HG03571 (cell line): Measurements from ENCODE around the gene C16orf78.
"Not testable (repeated sequence)": the region's sequence is repeated elsewhere in the genome, so short reads cannot be mapped to it uniquely, and the experiment has no call there.

ENCODE experiments used
- ATAC-seq: cut with Tn5 transposase; IDR thresholded peaks from one replicate; pipeline ENCODE4 v1.9.1; 2021; ENCODE audit not compliant: unreplicated experiment

C16orf78 gene

DNA sequence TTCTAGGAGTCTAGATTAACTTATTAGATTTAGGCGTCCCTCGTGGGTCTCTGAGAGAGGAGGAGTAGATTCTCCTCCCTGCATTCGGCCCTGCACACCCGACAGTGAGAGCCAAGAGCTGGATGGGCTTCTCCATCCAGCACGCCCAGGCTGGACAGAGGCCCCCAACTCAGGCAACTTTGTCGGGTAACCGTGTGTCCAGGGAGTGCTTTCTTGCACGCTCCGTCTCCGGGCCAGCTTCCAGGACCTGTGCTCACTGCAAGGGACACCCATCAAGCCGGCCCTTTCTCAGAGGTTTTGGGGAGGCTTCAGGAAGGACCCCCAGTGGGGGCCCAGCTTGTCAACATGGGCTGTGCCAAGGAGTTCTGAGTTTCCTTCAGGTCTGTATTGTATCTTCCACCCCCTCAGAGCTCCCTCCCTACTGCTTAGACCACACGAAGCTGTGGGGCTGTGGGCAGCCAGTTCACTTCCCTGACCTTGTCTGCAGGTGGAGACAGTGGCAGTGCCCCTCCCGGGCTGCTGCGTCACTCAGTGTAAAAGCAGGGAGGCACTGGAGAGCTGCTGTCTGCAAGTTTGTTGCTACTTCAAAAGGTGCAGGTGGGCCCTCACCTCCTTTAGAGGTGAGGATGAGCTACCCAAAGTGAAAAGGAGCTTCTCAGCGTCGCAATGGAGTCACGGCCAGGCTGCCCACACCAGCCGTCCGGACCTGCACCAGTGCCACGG, 24.0 kb upstream of the C16orf78 start:
- no peak for ATAC-seq

DNA sequence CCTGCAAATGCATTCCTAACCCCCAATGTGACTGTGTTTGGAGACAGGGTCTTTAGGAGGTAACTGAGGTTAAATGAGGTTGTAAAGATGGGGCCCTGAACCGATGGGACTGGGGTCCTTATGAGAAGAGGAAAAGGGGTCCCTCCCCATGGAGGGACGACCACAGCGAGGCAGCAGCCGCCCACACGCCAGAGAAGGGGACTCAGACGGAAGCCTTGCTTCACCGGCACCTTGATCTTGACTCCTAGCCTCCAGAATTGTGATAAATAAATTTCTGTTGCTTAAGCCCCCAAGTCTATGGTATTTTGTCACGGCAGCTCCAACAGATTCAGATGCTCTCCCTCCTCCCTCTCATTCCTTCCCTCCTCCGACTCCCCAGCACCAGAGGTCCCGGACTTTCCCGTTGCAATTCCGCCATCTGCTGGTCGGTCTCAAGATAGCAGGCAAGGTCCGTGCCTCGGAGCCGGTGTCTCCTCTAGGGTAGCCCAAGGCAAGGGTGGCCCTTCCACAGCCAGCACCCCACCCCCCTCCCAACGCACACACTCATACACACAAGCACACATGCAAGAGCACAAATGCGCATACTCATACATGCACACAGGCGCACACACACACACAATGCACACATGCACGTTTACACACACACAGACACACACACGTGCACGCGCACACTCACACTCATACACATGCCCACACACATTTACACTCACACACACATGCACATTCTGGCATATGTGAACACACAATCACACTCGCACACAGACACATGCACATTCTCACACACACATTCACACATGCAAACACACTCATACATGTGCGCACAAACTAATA, 23.1 kb upstream of the C16orf78 start:
- ATAC-seq = no peak

DNA sequence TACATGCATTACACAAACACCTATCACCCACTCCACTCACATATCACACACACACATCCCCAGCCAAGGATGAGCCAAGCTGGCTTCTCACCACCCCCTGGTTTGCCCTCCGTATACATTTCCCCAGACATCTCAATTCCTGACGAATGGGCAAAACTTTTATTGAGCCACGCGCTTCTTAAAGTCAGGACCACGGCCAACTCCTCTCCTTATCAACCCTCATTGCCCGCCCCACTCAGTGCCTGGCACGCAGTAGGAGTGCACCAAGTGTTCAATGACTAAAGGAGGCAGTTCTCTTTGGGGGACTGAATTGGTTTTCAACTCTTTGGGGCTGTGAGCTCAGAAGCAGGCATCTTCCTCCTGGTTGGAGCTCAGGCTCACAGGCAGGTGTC, 22.5 kb upstream of the C16orf78 start:
- ATAC-seq = no peak

DNA sequence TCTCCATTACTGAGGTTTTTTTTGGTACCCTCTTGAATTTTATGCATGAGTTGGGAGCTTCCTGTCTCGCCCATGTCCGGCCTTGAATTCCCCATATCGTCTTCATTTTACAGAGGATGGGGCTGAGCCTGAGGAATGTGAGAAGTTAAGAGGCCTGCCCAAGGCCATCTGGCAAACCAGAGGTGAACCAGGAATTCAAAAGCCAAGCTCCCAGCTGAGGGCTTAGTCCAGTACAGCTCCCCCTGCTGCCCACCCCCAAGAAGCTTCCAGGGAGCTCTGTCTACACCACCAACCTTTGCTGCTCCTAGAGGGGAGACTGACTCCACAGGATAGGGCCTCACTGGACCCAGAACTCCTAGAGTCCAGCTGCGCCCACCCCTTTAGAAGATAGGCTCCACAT, 20.7 kb upstream of the C16orf78 start:
- ATAC-seq = no peak

DNA sequence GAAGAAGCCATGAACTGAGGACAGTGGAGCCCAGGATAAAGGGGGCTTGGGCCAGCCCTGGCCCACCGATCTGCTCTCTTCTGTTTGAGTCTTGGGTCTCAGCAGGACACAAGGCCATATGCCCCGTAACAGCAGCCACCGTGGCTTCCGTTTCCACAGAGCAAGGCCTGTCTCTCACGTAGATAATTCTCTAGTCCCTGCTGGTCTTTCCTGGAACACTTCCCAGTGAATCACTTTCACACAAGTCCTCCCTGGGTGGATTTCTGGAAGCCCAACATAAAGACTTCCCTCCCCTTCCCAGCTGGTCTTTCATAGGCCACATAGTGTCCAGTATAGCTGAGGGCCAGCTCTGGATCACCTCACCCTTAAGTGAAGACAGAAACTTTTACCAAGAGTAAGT, 19.9 kb upstream of the C16orf78 start:
- ATAC-seq = no peak

DNA sequence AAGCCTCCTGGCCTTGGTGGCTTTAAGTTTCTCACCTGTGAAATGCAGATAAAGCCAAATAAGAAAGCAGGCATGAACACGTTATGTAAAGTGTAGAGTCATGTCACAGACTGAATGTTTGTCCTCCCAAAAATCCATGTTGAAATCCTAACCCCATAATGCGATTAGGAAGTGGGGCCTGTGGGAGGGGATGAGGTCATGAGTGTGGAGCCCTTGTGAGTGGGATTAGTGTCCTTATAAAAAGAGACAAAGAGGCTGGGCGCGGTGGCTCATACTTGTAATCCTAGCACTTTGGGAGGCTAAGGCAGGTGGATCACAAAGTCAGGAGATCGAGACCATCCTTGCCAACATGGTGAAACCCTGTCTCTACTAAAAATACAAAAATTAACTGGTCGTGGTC, 19.5 kb upstream of the C16orf78 start:
- ATAC-seq = no peak

DNA sequence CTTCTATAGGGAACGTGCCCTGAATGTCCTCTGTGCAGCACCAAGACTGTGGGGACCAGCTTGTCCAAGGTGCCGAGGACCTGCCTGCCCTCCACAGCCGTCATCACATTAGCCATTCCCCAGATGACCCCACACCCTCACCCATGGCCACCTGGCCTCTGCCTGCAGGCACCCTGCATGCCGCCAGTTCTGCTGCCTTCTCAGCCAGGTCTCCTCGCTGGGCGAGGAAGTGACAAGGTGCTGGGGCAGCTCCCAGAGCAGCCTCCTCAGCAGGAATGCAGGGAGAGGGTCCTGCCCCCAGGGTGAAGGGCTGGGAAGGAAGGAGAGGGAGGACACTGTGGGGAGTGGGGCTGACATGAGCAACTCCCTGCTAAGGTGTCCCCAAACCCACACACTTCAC, 18.6 kb upstream of the C16orf78 start:
- ATAC-seq = no peak

DNA sequence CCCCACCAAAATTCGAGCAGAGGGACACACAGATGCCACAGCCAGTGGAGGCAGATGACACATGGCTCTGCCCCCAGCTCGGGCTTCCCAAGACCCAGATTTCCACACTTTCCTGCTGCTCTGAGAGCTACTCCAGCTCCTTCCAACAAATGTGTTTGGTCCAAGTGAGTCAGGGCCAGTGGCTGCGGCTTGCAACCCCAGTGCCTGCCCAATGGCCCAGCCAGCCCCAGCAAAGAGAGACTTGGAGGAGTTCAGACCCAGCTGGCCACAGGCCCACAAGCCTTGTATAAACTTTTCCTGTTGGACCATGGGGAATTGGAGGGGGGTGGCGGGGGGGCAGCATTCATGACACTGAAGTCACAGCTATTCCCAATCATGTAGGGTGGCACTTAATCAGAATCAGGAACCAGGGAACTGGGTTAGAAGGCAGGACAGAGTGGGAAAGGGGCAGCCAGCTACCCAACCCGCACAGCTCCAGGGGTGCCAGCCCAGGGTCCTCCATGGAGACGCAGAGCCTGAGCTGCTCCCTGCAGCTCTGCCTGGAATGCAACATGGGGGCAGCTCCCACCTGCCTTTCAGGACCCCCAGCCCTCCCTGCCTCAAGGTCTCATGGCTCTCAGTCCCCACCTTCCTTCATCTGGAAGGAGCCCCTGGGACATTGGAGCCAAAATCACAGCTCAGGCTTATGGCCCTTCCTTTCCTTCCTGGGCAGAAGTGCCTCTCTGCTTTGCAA, 17.5 kb upstream of the C16orf78 start:
- ATAC-seq = no peak

DNA sequence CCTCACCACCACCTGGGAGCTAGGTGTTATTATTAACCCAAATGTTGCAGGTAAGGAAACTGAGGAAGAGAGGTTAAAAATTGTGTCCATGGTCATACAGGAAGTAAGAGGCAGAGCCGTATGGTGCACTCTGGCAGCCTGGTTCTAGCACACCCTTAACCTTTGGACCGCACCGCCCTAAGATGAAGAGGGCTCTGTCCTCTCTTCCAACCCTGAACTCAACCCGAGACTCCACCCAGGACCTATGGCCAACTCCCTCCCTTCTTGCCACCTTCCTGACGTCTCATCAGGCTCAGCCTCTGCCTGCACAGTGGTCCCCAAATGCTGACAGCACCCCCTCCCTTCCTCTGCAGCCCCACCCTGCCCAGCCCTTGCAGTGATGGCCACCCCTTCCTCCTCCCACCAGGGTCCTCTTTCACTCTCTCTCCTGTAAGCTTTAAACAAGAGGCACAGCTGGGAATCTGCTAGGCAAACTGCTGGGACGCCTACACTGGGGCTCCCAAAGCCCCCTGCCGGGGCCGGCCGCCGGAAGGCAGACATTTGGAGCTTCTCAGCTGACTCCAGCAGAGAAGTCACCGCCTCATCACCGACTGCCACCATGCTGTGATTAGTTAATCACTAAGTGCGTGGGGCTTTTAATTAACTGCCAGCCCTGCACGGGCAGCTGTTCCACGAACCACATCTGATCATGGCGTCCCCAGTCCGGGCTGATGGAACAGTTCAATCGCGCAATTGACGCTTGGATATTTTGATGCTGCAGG, 16.7 kb upstream of the C16orf78 start:
- ATAC-seq = no peak

DNA sequence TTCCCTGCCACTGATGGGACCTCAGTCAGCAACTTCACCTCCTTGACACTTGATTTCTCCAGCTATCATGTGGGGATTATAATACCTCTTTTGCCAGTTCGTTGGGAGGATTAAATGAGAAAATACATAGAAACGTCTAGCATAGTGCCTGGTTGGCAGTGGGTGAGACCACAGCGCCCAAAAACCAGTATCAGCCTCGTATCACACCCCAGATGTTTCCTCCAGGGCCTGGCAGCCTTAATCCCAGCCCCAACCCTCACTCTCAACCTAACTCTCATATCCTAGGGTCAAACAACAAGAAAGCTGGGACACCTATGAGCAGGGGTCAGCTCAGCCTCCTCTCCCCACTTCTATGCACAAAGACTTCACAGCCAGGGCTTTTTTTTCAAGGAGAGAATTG, 14.0 kb upstream of the C16orf78 start:
- ATAC-seq = no peak

DNA sequence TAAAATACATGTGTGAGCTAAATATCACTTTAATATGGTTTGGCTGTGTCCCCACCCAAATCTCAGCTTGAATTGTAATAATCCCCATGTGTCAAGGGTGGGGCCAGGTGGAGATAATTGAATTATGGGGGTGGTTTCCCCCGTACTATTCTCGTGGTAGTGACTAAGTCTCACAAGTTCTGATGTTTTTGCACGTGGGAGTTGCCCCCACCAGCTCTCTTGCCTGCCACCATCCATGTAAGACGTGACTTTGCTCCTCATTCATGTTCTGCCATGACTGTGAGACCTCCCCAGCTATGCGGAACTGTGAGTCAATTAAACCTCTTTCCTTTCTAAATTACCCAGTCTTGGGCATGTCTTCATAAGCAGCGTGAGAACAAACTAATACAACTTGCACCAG, 11.9 kb upstream of the C16orf78 start:
- ATAC-seq = not testable (repeated sequence)

DNA sequence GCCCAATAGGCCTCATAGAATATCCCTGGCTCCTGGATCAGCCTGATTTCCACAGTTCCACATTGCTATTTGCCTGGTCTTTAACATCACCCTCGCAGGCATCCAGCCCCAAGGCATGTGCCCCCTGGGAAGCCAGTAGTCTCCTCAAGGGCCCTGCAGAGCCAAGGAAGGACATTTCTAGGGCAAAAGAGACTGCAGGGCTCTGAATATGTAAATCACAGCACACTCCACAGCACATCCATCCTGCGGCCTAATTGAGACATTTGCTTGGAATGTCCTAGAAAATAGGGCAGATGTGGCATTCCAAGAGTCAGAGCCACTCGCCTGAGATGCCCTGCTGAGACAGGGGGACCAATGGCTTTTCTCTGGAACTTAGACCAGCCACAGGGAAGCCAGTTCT, 11.4 kb upstream of the C16orf78 start:
- ATAC-seq = no peak

DNA sequence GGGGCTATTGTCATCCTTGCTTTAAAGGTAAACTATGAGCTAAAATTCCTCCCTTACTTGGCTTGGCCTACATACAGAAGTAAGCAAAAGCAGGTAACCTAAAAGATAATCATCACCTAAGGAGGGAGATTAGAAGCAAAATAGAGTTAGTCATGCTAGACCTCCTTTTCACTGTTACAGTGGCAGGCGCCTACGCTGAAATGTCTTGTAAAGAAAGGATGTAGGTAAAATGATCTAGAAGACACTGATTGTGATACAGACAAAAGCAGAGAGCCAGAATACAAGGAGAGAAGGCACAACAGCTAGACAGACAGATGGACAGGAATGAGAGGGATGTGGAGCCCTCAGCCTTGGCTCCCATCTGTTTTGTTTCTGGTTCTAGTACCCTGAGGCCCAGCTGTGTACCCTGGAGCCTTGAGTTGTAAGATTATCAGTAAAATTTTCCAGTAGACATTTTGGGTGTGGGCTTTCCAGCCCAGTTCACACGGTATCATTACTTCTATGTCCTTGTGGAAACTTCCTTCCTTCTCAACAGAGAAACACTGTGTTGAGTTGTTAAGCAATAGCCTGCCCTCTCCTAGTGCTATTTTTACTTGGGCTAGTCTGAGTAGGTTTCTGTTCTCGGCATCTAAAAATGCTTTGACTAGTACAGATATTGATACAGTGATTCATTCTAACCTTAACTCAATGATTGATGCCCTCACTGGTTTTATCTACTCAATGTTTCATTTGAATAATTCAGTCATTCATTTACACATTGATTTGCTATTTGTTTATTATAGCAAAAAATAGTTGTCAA, 7.7 kb upstream of the C16orf78 start:
- no peak for ATAC-seq

DNA sequence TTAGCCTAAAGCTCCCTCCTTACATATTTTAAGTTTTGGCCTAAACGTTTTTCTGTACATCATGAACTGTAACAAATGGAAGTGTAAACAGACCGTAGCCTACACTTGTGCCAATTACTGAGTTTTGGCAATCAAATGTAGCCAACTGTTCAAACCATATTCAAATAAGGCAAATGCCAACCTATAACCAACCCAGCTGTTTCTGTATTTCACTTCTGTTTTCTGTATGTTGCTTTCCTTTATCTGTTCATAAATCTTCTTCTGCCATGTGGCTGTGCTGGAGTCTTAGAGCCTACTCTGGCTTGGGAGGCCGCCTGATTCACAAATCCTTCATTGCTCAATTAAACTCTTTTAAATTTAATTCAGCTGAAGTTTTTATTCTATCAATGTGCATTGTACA, 6.9 kb upstream of the C16orf78 start:
- ATAC-seq = peak; percentile 67

DNA sequence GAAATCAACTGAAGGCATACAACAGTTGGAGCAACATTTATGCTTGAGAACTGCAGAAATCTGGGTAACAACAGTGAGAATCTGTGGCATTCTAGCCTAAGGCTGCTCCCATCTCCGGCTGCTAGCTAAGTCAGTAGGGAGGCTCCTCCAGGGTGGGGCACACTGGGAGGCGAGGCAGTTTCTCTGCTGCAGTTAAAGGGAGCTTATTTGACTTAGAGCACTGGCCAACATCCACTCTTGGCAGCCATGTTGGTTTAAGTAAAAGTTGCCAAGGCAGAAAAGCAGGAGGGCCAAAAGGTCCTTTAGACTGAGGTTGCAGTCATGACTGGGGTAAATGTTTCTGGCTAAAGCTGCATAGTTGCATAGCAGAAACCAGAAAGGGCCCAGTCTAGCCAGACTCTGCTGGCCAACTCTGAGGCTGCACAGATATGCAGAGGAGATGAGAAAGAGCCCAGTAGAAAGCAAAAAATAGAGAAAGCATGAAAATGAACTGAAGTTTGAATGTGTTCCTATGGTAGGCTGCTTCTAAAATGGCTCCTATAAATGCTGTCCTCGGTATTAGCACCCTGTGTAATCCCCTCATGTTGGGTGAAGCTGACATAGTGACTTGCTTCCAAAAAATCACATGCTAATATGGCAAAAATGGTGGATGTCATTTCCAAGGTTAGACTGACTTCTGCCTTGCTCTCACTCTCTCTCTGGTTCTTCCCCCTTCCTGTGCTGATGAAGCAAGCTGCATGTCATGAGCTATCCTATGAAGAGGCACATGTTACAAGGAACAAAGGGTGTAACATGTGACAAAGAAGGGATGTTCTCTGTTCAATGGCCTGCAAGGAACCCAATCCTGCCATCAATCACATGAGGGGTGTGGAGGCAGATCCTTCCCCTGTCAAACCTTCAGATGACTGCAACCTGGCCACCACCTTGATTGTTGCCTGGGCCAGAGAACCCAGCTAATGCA, 3.7 kb upstream of the C16orf78 start:
- no peak for ATAC-seq

DNA sequence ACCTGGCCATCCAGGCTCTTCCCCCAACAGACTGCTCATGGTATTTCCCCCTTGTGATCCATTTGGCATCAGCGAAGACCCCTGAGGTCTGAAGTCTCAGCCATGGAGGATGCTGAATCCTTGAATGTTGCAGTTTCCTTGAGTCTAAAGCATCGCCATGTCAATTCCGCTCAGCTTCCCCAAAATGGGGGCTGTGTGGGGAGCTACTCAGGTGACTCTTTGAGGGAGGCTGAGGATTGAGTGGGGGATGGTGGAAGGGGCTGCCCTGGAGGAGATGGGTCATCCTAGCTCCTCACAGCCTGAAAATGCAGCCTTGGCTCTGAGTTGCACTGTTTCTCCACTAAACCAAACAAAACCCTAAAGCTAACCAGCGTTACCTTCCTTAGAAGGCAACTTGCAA, 2.6 kb downstream of the C16orf78 start:
- ATAC-seq = no peak

DNA sequence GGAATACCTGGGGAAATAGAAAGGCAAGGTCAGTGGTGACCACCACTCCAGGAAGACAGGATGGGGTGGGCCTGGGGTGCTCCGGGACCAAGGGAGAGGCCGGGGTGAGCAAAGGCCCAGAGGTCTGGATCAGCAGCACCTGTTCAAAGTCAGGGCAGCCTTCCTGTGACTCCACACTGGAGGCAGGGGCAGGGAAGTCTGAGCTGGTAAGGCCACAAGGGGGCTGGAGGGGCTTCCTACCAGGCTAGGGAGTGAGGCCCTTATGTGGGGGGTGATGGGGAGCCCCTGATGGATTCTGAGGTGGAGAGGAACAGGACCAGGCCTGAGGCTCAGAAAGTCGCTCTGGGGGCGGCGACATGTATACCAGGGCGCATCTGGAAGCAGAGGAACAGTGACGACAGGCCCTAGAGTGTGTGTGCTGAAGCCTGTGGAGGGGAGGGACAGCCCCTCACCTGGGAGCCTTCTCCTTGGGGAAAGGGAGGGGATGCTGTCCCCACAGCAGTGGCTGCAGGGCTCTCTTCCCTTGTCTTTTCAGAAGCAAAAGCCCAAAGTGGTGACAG, 3.7 kb downstream of the C16orf78 start:
- no peak for ATAC-seq

DNA sequence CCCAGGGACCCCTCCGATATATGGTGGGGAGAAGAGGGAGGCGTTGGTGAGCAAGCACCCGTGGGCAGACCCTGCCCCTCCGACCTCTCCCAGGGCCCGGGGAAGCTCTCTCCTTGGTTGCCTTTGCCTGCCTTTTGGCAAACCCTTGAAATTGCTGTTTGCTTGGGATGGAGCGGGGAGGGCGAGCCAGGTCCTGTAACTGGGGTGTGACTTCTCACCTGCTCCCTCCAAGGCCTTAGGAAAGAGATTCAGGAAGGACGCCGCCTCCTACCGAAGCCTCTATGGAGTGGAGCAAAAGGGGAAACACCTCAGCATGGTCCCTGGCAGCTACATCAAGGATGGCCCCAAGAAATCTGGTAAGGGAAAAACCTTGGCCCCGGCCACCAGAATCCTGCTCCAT, 4.6 kb downstream of the C16orf78 start:
- ATAC-seq = no peak

DNA sequence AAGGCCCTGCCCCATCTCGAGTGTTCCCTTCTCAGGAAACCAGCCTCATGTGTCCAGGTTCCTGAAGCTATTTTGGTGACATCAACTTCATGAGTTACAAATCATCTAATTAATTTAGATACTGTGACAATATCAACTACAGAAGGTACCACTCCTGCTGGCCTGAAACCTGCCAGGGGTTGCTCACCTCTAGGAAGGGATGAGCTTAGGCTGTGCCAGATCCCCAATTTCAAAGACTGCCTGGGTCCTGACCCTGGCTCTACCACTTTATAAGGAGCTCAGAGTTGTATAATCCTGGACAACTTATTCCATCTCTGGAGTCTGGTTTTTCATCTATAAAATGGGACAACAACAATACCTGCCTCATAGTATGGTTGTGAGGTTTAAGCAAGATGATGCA, 5.2 kb downstream of the C16orf78 start:
- no peak for ATAC-seq
